ENCODE data around the gene RPS6KA2.

Gene RPS6KA2

DNA sequence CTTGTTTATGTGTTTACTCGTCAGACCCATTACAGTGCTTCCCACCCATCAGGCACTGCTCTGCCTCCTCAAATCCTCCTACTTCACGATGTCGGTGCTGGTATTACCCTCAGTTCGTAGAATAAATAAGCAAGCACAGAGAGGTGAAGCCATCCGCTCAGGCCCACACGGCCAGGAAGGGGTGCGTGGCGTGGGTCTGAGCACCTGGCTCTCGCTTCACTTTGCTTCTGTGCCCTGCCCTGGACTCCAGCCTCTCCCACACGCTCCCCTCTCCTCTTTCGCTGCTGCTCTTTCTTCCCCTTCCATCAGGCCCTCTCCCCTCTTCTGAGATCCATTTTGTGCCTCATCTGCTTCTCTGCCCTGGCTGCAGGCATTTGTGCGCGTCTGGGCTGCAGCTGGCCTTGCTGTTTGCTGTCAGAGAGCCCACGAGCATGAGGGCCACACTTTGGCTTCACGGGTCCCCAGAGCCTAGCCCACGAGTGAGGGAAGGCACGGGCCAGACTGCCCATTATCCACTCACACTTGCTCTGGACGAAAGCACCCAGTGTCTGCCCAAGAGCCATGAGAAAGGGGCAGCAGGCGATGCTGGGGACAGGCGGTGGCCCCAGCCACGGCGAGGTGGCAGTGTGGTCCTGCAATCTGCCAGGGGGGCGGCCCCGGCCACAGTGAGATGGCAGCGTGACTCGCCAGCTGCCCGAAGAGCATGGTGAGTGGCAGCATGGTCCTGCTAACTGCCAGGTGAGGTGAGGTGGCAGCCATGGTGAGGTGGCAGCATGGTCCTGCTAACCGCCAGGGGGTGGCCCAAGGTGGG, 148.1 kb downstream of the RPS6KA2 start:
- Histone ChIP-seq H3K9ac (ENCODE audit: low read length in 5 of 5) (no peak overlapping the region), H3K36me3 (ENCODE audit: control insufficient read depth in 5 of 5, insufficient read depth in 5 of 5, low read length in 5 of 5) (peaks cover 0 to 45% (median 19%) of the 10 kb centered on the region in 5 donors), H3K4me1 (ENCODE audit: control insufficient read depth in 5 of 5, insufficient read depth in 5 of 5, low read length in 5 of 5) (peaks cover 0 to 11% (median 0%) of the 10 kb centered on the region in 5 donors), H3K27me3 (ENCODE audit: control insufficient read depth in 5 of 5, insufficient read depth in 4 of 5, low read length in 5 of 5) (no peaks in the 10 kb centered on the region), H3K27ac (ENCODE audit: low read depth, low read length) (no peak overlapping the region), H3K9me3 (ENCODE audit: control insufficient read depth in 5 of 5, low read length in 5 of 5) (no peaks in the 10 kb centered on the region), H3K4me3 (ENCODE audit: low read depth in 1 of 5, low read length in 5 of 5) (no peak overlapping the region)

- no peaks in the 10 kb centered on the region for H3K9me3 ChIP-seq (ENCODE audit: control insufficient read depth in 5 of 5, low read length in 5 of 5)
- H3K27me3 ChIP-seq (ENCODE audit: control insufficient read depth in 5 of 5, insufficient read depth in 4 of 5, low read length in 5 of 5), result no peaks in the 10 kb centered on the region
- H3K36me3 ChIP-seq (ENCODE audit: control insufficient read depth in 5 of 5, insufficient read depth in 5 of 5, low read length in 5 of 5), result peaks cover 0 to 38% (median 19%) of the 10 kb centered on the region in 5 donors
- H3K4me3 ChIP-seq (ENCODE audit: low read depth in 1 of 5, low read length in 5 of 5), result no peak overlapping the region
- H3K27ac ChIP-seq (ENCODE audit: low read depth, low read length), result no peak overlapping the region
- H3K9ac ChIP-seq (ENCODE audit: low read length in 5 of 5), result no peak overlapping the region
- H3K4me1 ChIP-seq (ENCODE audit: control insufficient read depth in 5 of 5, insufficient read depth in 5 of 5, low read length in 5 of 5), result peaks cover 0 to 11% (median 0%) of the 10 kb centered on the region in 5 donors
Measured at GRCh38 chr6:166477647-166478365, 149.2 kb downstream of the RPS6KA2 start.

DNA sequence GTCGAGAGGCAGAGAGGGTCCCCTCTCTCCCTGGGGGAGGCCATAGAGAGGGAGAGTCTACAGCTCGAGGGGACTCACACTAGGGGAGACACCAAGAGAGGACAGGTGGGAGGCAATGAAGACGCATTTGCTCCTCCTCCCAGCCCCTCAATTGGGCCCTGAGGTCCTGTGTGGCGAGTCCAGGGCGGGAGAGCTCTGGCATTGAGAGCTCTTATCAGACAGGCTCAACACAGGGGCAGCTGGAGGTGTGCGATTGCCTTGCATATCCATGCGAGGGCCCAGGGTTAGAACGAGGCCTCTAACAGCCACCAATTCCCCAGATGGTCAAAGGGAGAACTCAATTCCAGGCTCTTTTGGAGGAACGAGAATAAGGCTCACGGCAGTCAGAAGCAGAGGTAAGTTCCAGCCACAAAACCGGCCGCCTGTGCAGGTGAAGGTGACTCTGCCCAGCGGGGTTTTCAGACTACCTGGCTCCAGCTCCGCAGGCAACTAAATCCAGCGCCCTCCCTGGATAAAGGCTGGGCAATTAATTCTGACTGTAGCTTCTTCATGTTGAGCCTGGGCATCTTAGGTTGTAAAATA, 150.3 kb downstream of the RPS6KA2 start:
- Histone ChIP-seq H3K4me3 (ENCODE audit: low read depth in 1 of 5, low read length in 5 of 5) (no peak overlapping the region), H3K27ac (ENCODE audit: low read depth, low read length) (no peak overlapping the region), H3K36me3 (ENCODE audit: control insufficient read depth in 5 of 5, insufficient read depth in 5 of 5, low read length in 5 of 5) (peaks cover 0 to 32% (median 15%) of the 10 kb centered on the region in 5 donors), H3K27me3 (ENCODE audit: control insufficient read depth in 5 of 5, insufficient read depth in 4 of 5, low read length in 5 of 5) (no peaks in the 10 kb centered on the region), H3K4me1 (ENCODE audit: control insufficient read depth in 5 of 5, insufficient read depth in 5 of 5, low read length in 5 of 5) (peaks cover 0 to 11% (median 0%) of the 10 kb centered on the region in 5 donors), H3K9ac (ENCODE audit: low read length in 5 of 5) (no peak overlapping the region), H3K9me3 (ENCODE audit: control insufficient read depth in 5 of 5, low read length in 5 of 5) (no peaks in the 10 kb centered on the region)

DNA sequence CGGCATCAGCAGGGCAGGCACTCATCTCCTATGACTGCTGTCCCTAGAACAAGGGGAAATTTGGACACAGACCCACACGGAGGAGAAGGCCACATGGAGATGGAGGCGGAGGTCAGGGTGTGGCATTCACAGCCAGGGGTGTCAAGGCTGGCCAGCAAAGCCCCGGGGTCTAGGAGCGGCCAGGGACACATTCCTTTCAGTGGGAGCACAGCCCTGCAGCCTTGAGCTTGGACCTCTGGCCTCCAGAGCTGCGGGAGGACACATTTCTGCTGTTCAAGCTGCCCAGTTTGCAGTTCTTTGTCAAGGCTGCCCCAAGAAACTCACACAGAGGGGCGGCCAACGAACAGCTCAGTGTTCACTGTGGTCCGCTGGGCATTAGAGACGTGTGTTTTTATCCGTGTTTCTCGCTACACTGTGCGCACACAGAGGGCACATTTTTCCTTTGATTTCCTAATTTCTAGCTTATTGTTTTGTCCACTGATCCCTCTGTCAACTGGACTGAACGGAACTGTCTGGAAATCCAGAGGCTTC, 150.9 kb downstream of the RPS6KA2 start:
- no peak overlapping the region for H3K27ac ChIP-seq (ENCODE audit: low read depth, low read length)
- H3K27me3 ChIP-seq (ENCODE audit: control insufficient read depth in 5 of 5, insufficient read depth in 4 of 5, low read length in 5 of 5), result no peaks in the 10 kb centered on the region
- H3K9ac ChIP-seq (ENCODE audit: low read length in 5 of 5), result no peak overlapping the region
- H3K36me3 ChIP-seq (ENCODE audit: control insufficient read depth in 5 of 5, insufficient read depth in 5 of 5, low read length in 5 of 5), result peaks cover 0 to 32% (median 17%) of the 10 kb centered on the region in 5 donors
- no peaks in the 10 kb centered on the region for H3K9me3 ChIP-seq (ENCODE audit: control insufficient read depth in 5 of 5, low read length in 5 of 5)
- H3K4me1 ChIP-seq (ENCODE audit: control insufficient read depth in 5 of 5, insufficient read depth in 5 of 5, low read length in 5 of 5), result peaks cover 0 to 11% (median 0%) of the 10 kb centered on the region in 5 donors
- H3K4me3 ChIP-seq (ENCODE audit: low read depth in 1 of 5, low read length in 5 of 5), result no peak overlapping the region

DNA sequence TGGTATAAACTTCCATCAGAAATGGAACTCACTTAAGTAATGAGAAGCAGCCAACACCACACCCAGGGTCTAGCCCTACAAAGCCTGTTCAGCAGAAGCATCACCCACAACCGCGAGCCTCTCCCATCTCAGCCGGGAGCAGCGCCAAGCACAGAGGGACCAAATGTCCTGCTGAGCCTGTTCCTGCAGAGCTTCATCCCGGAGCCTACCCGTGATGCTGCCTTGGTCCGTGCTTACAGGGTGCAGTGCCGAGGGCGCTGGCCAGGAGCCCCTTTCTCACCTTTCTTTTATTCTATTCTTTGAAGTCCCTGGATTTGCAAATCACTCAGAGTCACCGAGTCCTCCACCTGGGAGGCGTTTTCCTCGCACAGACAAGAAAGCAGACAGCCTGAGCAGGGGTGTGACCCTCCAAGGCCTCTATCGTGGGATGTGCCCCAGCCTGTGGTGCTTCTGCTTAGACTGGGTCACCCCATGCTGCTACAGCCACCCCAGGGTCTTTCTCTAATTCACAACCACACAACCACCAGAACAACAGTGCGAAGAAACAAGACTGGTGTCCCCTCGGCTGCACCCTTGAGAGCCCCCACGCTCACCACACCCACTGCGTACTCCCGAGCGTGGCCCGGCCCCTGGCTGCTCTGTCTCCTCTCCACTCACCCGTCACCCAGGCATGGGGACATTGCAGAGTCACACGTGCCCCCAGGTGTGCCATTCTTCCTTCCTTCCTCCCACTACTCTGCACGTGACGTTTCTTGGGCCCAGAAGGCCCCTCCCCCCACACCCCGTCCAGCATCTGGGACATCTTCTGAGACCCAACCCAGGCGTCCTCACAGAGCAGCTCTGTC, 152.1 kb downstream of the RPS6KA2 start:
- Histone ChIP-seq H3K27me3 (ENCODE audit: control insufficient read depth in 5 of 5, insufficient read depth in 4 of 5, low read length in 5 of 5) (no peaks in the 10 kb centered on the region), H3K36me3 (ENCODE audit: control insufficient read depth in 5 of 5, insufficient read depth in 5 of 5, low read length in 5 of 5) (peaks cover 0 to 40% (median 19%) of the 10 kb centered on the region in 5 donors), H3K4me3 (ENCODE audit: low read depth in 1 of 5, low read length in 5 of 5) (no peak overlapping the region), H3K4me1 (ENCODE audit: control insufficient read depth in 5 of 5, insufficient read depth in 5 of 5, low read length in 5 of 5) (peaks cover 0 to 11% (median 0%) of the 10 kb centered on the region in 5 donors), H3K9me3 (ENCODE audit: control insufficient read depth in 5 of 5, low read length in 5 of 5) (no peaks in the 10 kb centered on the region), H3K9ac (ENCODE audit: low read length in 5 of 5) (no peak overlapping the region), H3K27ac (ENCODE audit: low read depth, low read length) (no peak overlapping the region)

GRCh38 chr6:166473886-166474571, 153.0 kb downstream of the RPS6KA2 start:
- no peaks in the 10 kb centered on the region for H3K27me3 ChIP-seq (ENCODE audit: control insufficient read depth in 5 of 5, insufficient read depth in 4 of 5, low read length in 5 of 5)
- H3K36me3 ChIP-seq (ENCODE audit: control insufficient read depth in 5 of 5, insufficient read depth in 5 of 5, low read length in 5 of 5), result peaks cover 0 to 40% (median 24%) of the 10 kb centered on the region in 5 donors
- H3K4me1 ChIP-seq (ENCODE audit: control insufficient read depth in 5 of 5, insufficient read depth in 5 of 5, low read length in 5 of 5), result peaks cover 0 to 11% (median 0%) of the 10 kb centered on the region in 5 donors
- H3K9me3 ChIP-seq (ENCODE audit: control insufficient read depth in 5 of 5, low read length in 5 of 5), result no peaks in the 10 kb centered on the region
- H3K4me3 ChIP-seq (ENCODE audit: low read depth in 1 of 5, low read length in 5 of 5), result no peak overlapping the region
- no peak overlapping the region for H3K27ac ChIP-seq (ENCODE audit: low read depth, low read length)
- H3K9ac ChIP-seq (ENCODE audit: low read length in 5 of 5), result no peak overlapping the region

GRCh38 chr6:166472636-166473035, 154.4 kb downstream of the RPS6KA2 start:
- Histone ChIP-seq H3K4me1 (ENCODE audit: control insufficient read depth in 5 of 5, insufficient read depth in 5 of 5, low read length in 5 of 5) (peaks cover 0 to 11% (median 0%) of the 10 kb centered on the region in 5 donors), H3K27me3 (ENCODE audit: control insufficient read depth in 5 of 5, insufficient read depth in 4 of 5, low read length in 5 of 5) (no peaks in the 10 kb centered on the region), H3K4me3 (ENCODE audit: low read depth in 1 of 5, low read length in 5 of 5) (no peak overlapping the region), H3K27ac (ENCODE audit: low read depth, low read length) (no peak overlapping the region), H3K36me3 (ENCODE audit: control insufficient read depth in 5 of 5, insufficient read depth in 5 of 5, low read length in 5 of 5) (peaks cover 0 to 34% (median 19%) of the 10 kb centered on the region in 5 donors), H3K9ac (ENCODE audit: low read length in 5 of 5) (no peak overlapping the region), H3K9me3 (ENCODE audit: control insufficient read depth in 5 of 5, low read length in 5 of 5) (no peaks in the 10 kb centered on the region)

- Histone ChIP-seq H3K36me3 (ENCODE audit: control insufficient read depth in 5 of 5, insufficient read depth in 5 of 5, low read length in 5 of 5) (peaks cover 0 to 35% (median 23%) of the 10 kb centered on the region in 5 donors), H3K9ac (ENCODE audit: low read length in 5 of 5) (no peak overlapping the region), H3K9me3 (ENCODE audit: control insufficient read depth in 5 of 5, low read length in 5 of 5) (no peaks in the 10 kb centered on the region), H3K27ac (ENCODE audit: low read depth, low read length) (no peak overlapping the region), H3K27me3 (ENCODE audit: control insufficient read depth in 5 of 5, insufficient read depth in 4 of 5, low read length in 5 of 5) (no peaks in the 10 kb centered on the region), H3K4me1 (ENCODE audit: control insufficient read depth in 5 of 5, insufficient read depth in 5 of 5, low read length in 5 of 5) (peaks cover 0 to 11% (median 0%) of the 10 kb centered on the region in 5 donors), H3K4me3 (ENCODE audit: low read depth in 1 of 5, low read length in 5 of 5) (no peak overlapping the region)
Measured at GRCh38 chr6:166471797-166472260, 155.2 kb downstream of the RPS6KA2 start.
